DMS79 (cell line): Measurements from ENCODE around the gene LTB.

Experiments
- DNase-seq: peaks from one replicate; lab custom pipeline; 2025; lab: John Stamatoyannopoulos, UW

Gene LTB

GRCh38 chr6:31546958-31547726 is 35.1 kb downstream of the LTB start, which contains the start of gene NFKBIL1:
Gene NFKBIL1, plus strand, starts transcription at chr6:31547608. Its CDS starts 87 bp downstream, at chr6:31547695.
- DNase-seq, result peak; percentile 96

GRCh38 chr6:31546339-31546957 is 35.8 kb downstream of the LTB start, which contains the start of gene ATP6V1G2:
Gene ATP6V1G2, minus strand, starts transcription at chr6:31546608. Its CDS starts 49 bp downstream, at chr6:31546559.
- DNase-seq, result peak; percentile 94

GRCh38 chr6:31545291-31545690 is 36.9 kb downstream of the LTB start:
- DNase-seq, result no peak

DNA sequence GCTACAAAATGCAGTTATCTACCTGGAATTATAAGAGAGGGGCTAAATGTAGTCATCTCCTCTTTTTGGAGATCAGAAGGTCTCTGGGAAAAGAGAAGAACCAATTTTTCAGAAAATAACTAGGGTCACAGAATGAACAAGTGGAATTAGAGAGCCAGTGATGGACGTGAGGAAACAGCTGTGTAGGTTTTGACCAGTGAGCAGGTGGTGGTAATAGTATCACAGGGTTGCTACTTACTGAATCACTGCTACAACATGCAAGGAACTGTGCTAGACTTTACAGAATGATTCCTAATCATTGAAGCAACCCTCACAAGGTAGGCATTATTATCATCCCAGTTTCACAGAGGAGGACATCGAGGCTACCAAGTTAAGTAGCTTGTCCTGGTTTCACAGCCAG is 37.5 kb downstream of the LTB start:
- DNase-seq, result no peak

DNA sequence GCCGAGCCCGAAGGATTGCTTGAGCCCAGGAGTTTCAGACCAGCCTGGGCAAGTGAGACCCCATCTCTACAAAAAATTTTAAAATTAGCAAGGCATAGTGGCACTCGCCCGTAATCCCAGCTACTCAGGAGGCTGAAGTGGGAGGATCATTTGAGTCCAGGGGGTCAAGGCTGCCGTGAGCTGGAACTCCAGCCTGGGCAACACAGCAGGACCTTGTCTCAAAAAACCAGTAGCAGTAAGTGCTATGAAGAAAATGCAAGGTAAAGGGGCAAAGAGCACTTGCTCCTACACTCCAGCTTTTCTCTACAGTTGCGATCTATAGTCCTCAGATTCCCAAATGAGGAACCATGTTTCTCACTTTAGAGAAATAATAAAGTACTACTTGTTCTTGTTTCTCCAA is 38.6 kb downstream of the LTB start:
- no peak for DNase-seq

DNA sequence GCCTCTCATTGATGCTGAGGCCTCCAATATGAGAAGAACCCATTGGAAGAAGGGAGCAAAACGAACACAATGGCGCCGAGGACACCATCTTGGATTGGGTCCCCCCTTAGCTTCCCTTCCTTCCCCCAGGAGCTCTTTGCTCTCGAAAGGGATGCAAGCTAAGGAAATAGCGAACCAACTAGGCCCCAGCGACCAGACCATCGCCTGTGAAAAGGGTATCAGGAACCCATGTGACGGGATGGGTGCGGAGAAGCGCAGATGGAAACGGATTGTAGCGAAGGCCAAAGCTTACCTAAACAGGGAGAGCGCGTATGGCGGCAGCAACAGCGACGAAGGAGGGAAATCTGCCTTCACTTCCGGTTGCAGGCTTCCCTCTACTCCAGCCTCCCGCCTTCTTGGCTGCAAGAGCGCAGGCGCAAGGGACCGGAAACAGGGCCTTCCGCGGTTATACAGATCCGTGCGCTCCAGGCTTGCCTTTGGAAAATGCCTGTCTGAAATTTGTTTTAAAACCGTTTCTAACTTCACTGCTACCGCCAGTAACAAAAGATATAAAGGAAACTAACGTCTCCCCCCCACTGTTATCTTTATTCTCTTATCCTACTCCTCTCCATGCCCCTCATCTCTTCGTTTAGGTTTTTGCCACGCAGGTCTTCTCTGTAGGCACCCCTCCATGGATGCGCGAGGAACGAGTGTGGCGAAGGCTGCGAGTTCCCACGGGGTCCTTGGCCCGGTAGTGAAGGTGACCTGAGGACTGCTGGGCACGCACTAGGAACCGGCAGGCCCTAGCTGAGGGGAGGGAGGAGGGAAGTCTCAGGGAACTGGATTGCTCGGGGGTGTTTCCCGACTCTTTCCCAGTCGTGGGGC is 40.3 kb downstream of the LTB start, which contains the start of gene DDX39B:
Gene DDX39B (minus strand): TSS at position 346 of the 864 bp plus-strand sequence. CDS start 1,471 bp downstream, outside the sequence.
- DNase-seq, result peak; percentile 96

DNA sequence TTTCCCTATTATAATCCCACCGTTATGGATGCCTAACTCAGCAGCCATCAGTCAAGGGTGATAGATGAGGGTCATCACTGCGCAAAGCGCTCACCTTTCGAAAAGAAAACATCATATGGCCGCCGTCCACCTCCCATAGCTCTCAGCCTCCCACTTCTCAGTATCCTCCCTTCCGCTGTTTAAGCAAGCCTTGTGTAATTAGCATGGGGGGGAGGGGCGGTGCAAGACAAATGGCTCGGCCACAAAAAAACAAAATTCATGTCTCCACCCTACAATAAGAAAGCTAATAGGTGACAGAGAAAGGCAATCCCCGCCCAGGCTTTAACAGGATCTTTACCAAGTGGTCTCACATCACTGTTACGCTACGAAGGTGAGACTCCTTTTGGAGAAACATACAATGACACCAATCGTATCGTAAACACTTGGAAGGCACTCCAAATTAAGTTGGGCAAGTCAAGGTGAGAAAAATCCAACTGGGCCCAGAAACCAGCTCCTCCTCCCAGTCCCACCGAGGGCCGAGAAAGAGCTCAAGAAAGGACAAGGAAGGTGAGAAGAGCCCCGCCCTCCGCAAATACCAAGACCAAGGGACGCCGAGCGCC is 41.1 kb downstream of the LTB start:
- DNase-seq, result no peak

- no peak for DNase-seq
Measured at GRCh38 chr6:31540640-31541039, 41.6 kb downstream of the LTB start.

GRCh38 chr6:31538805-31539400 is 43.3 kb downstream of the LTB start:
- DNase-seq, result no peak

GRCh38 chr6:31535538-31536324 is 46.5 kb downstream of the LTB start:
- DNase-seq, result no peak

- no peak for DNase-seq
Measured at GRCh38 chr6:31534521-31535040, 47.6 kb downstream of the LTB start.

GRCh38 chr6:31534011-31534410 is 48.2 kb downstream of the LTB start:
- DNase-seq, result no peak

GRCh38 chr6:31533455-31533841 is 48.8 kb downstream of the LTB start:
- DNase-seq, result no peak

DNA sequence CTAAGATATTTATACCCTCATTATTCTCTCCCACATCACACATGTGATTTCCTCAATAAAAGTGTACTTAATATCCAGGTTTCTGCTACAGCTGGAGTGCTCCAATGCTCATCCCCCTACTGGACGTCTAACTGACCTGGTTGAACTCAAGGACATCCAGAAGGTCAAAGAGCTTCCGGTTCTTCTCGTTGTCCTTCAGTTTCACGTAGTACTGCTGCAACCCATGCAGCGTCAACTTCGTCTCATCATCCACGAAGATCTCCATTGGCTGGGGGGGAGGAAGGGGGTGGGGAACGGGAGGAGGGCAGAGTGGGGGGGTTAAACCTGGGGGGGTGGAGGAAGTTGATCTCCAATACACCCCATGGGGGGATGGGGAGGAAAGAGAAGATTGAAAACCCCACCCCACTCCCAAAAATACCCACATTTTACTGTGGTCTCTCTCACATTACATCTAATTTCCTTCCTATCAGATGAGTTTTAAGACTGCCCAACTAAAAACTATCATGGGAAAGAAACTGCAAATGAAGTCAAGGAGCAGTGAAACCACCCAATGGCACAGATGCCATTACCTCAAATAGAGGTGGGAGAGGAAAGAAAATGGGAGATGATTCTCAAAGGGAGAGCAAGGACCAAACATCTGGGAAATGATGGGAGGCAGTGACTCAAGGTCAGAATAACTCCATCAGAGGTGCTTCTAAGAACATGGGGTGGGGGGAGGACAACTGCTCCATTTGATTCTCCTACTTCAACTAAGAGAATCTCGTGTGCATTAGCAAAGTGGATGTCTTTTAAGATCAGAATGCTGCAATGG is 49.4 kb downstream of the LTB start:
- DNase-seq, result no peak

DNA sequence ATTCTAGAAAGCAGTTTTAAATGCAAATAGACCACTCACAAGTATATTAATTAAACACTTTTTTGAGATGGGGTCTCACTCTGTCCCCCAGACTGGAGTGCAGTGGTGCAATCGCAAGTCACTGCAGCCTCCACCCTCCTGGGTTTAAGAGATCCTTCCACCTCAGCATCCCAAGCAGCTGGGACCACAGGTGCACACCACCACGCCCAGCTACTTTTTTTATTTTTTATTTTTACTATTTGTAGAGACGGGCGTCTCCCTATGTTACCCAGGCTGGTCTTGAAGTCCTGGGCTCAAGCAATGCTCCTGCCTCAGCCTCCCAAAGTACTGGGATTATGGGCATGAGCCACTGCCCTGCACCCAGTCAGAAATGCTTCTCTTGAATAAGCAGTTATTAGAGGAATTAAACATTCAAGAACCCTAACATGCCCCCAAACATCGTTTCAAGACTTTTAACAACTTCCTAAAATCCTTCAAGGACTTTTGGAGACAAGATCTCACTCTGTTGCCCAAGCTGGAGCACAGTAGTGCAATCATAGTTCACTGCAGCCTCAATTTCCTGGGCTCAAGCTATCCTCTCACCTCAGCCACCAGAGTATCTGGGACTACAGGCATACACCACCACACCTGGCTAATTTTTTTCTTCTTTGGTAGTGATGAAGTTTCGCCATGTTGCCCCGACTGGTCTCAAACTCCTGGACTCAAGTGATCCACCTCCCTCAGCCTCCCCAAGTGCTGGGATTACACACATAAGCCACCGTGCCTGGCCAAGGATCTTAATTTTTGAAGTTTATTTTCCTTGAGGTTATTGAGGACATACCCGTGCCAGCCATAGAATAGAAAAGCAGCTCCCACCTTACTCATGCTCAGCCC is 50.2 kb downstream of the LTB start:
- no peak for DNase-seq

- no peak for DNase-seq
Measured at GRCh38 chr6:31531162-31531561, 51.1 kb downstream of the LTB start.

- no peak for DNase-seq
Measured at GRCh38 chr6:31530659-31531058, 51.6 kb downstream of the LTB start.
